WTC11 (cell line): Measurements from ENCODE around the gene LDLRAD3. TPM values are rescaled to one million over a fixed set of nuclear protein-coding genes. Genes with fewer than 3 reads are reported as not detected.

Experiments used
- ATAC-seq: fragments of 200-7000 bp; cut with Tn5 transposase; 2 replicates; pipeline ENCODE4 v1.10.0; 2021; ENCODE audit warnings: mild to moderate bottlenecking, moderate library complexity
- CTCF ChIA-PET: fragments of 300-600 bp; sonication (Branson Sonifier 250); formaldehyde crosslinking; loops from one replicate; lab custom pipeline; 2021; ENCODE audit warnings: antibody characterized with exemption; lab: Charles Lee
- POLR2A ChIA-PET: fragments of 350-600 bp; sonication (Branson Sonifier 250); formaldehyde crosslinking; loops from one replicate; lab custom pipeline; 2021; ENCODE audit warnings: antibody characterized with exemption; lab: Charles Lee
- DNase-seq: peaks from one replicate; pipeline ENCODE4 v3.0.0; 2021; ENCODE audit warnings: low spot score
- H3K27ac Mint-ChIP-seq: 2 replicates; pipeline ENCODE4 v1.8.0; 2021; ENCODE audit warnings: mixed read lengths
- H3K27me3 Mint-ChIP-seq: 2 replicates; pipeline ENCODE4 v1.8.0; 2021; ENCODE audit warnings: low read depth, mild to moderate bottlenecking, moderate library complexity, mixed read lengths
- H3K36me3 Mint-ChIP-seq: 2 replicates; pipeline ENCODE4 v1.8.0; 2021; ENCODE audit warnings: mixed read lengths
- H3K4me1 Mint-ChIP-seq: 2 replicates; pipeline ENCODE4 v1.8.0; 2022; ENCODE audit warnings: mixed read lengths
- H3K4me3 Mint-ChIP-seq: 2 replicates; pipeline ENCODE4 v1.8.0; 2021; ENCODE audit warnings: mild to moderate bottlenecking, moderate library complexity, mixed read lengths
- H3K9me3 Mint-ChIP-seq: 2 replicates; pipeline ENCODE4 v1.8.0; 2021; ENCODE audit warnings: mixed read lengths
- AR ChIP-seq: fragments of 250-450 bp; sonication (Bioruptor Pico); IDR thresholded peaks from 2 replicates; pipeline ENCODE4 v1.9.0; 2021; ENCODE audit warnings: mild to moderate bottlenecking
- CBFB ChIP-seq: sonication (generic); formaldehyde crosslinking; IDR thresholded peaks from 2 replicates; pipeline ENCODE4 v1.8.1; 2022; ENCODE audit warnings: mild to moderate bottlenecking, low read depth, missing genetic modification reagents
- CDX4 ChIP-seq: fragments of 250-450 bp; sonication (Bioruptor Pico); IDR thresholded peaks from 2 replicates; pipeline ENCODE4 v1.9.0; 2021; ENCODE audit warnings: moderate library complexity, mild to moderate bottlenecking, inconsistent platforms, borderline replicate concordance
- E2F5 ChIP-seq: sonication (generic); formaldehyde crosslinking; IDR thresholded peaks from 2 replicates; pipeline ENCODE4 v1.8.1; 2022; ENCODE audit warnings: mild to moderate bottlenecking, moderate library complexity, missing genetic modification reagents
- ESRRA ChIP-seq: sonication (generic); formaldehyde crosslinking; IDR thresholded peaks from 2 replicates; pipeline ENCODE4 v1.8.1; 2022; ENCODE audit warnings: mild to moderate bottlenecking, missing genetic modification reagents, borderline replicate concordance
- FOXK1 ChIP-seq: sonication (generic); formaldehyde crosslinking; IDR thresholded peaks from 2 replicates; pipeline ENCODE4 v1.8.0; 2022; ENCODE audit warnings: mild to moderate bottlenecking, moderate library complexity, missing genetic modification reagents
- FOXP4 ChIP-seq: sonication (generic); formaldehyde crosslinking; IDR thresholded peaks from 2 replicates; pipeline ENCODE4 v1.8.0; 2022; ENCODE audit warnings: mild to moderate bottlenecking, missing genetic modification reagents
- IRF2 ChIP-seq: sonication (generic); formaldehyde crosslinking; IDR thresholded peaks from 2 replicates; pipeline ENCODE4 v1.8.0; 2022; ENCODE audit warnings: low read depth, missing genetic modification reagents, borderline replicate concordance
- JAZF1 ChIP-seq: fragments of 250-450 bp; sonication (Bioruptor Pico); IDR thresholded peaks from 2 replicates; pipeline ENCODE4 v1.9.0; 2021; ENCODE audit warnings: moderate library complexity, mild to moderate bottlenecking, inconsistent platforms
- MAX ChIP-seq: sonication (generic); formaldehyde crosslinking; IDR thresholded peaks from 2 replicates; pipeline ENCODE4 v1.8.0; 2022; ENCODE audit warnings: mild to moderate bottlenecking, missing genetic modification reagents
- MLX ChIP-seq: sonication (generic); formaldehyde crosslinking; IDR thresholded peaks from 2 replicates; pipeline ENCODE4 v1.8.1; 2023; ENCODE audit warnings: mild to moderate bottlenecking, missing genetic modification reagents, moderate library complexity
- RORB ChIP-seq: fragments of 250-450 bp; sonication (Bioruptor Pico); IDR thresholded peaks from 2 replicates; pipeline ENCODE4 v1.9.0; 2021; ENCODE audit warnings: mild to moderate bottlenecking
- ZBTB21 ChIP-seq: sonication (generic); formaldehyde crosslinking; IDR thresholded peaks from 2 replicates; pipeline ENCODE4 v1.8.1; 2023; ENCODE audit warnings: mild to moderate bottlenecking, missing genetic modification reagents, borderline replicate concordance
- ZNF121 ChIP-seq: sonication (generic); formaldehyde crosslinking; IDR thresholded peaks from 2 replicates; pipeline ENCODE4 v1.8.0; 2023; ENCODE audit warnings: missing genetic modification reagents
- ZNF219 ChIP-seq: sonication (generic); formaldehyde crosslinking; IDR thresholded peaks from 2 replicates; pipeline ENCODE4 v1.8.0; 2023; ENCODE audit warnings: missing genetic modification reagents, mild to moderate bottlenecking, borderline replicate concordance
- ZNF263 ChIP-seq: sonication (generic); formaldehyde crosslinking; IDR thresholded peaks from 2 replicates; pipeline ENCODE4 v1.8.1; 2022; ENCODE audit warnings: low read depth, mild to moderate bottlenecking, moderate library complexity, missing genetic modification reagents
- ZNF317 ChIP-seq: sonication (generic); formaldehyde crosslinking; IDR thresholded peaks from 2 replicates; pipeline ENCODE4 v1.8.1; 2023; ENCODE audit warnings: low read depth, mild to moderate bottlenecking, moderate library complexity, missing genetic modification reagents, borderline replicate concordance
- ZNF532 ChIP-seq: fragments of 250-450 bp; sonication (Bioruptor Pico); IDR thresholded peaks from 2 replicates; pipeline ENCODE4 v1.9.0; 2021; ENCODE audit warnings: mild to moderate bottlenecking, borderline replicate concordance
- total RNA-seq: library from RNA; stranded (reverse); gene quantifications from 3 replicates; pipeline ENCODE4 v1.2.3, GENCODE V29; 2021

The LDLRAD3 gene
- total RNA-seq, 1 experiment from 2014 or later = 14.5 TPM

GRCh38 chr11:35998634-35999033 is 54.8 kb downstream of the LDLRAD3 start:
- peaks cover 19% of the 10 kb centered on the region for H3K36me3 Mint-ChIP-seq
- TF ChIP-seq CBFB (no peak), ZNF263 (CRISPR knock-in tag) (no peak), MAX (no peak), ZNF532 (CRISPR knock-in tag) (no peak), FOXP4 (CRISPR knock-in tag) (no peak), ZNF219 (CRISPR knock-in tag) (no peak), MLX (CRISPR knock-in tag) (no peak), RORB (no peak), E2F5 (CRISPR knock-in tag) (no peak), IRF2 (CRISPR knock-in tag) (no peak), ZNF121 (CRISPR knock-in tag) (no peak), CDX4 (CRISPR knock-in tag) (no peak), AR (no peak), ESRRA (CRISPR knock-in tag) (no peak), ZNF317 (CRISPR knock-in tag) (no peak), ZBTB21 (CRISPR knock-in tag) (no peak), JAZF1 (no peak), FOXK1 (CRISPR knock-in tag) (no peak)
- POLR2A ChIA-PET = no interaction called here
- no peak for ATAC-seq
- H3K4me3 Mint-ChIP-seq = no peak overlapping the region
- H3K27me3 Mint-ChIP-seq = no peaks in the 10 kb centered on the region
- H3K27ac Mint-ChIP-seq = no peak overlapping the region
- CTCF ChIA-PET = interaction anchor here (1.8 kb wide), 1 partner anchor 177 kb away, joined by 11 read pairs; no protein-coding TSS in a partner anchor
- H3K4me1 Mint-ChIP-seq = peaks cover 52% of the 10 kb centered on the region
- H3K9me3 Mint-ChIP-seq = peaks cover 20% of the 10 kb centered on the region
- no peak for DNase-seq
